Measurements from ENCODE around the gene METTL15.
"Not testable (repeated sequence)": the region's sequence is repeated elsewhere in the genome, so short reads cannot be mapped to it uniquely, and the experiment has no call there.

METTL15 gene

GRCh38 chr11:28132548-28132947, 24.4 kb downstream of the METTL15 start:
- in situ Hi-C loops (cut with MboI; ENCODE audit: low sequenced_read_pairs, unreplicated experiment) = no loop called here
- no peak for DNase-seq (ENCODE audit: low spot score)
- TF ChIP-seq CTCF (IDR thresholded peaks at IDR 0.05; ENCODE audit: borderline replicate concordance, control extremely low read depth, extremely low read depth, insufficient read depth, missing control alignments) = no peak

- in situ Hi-C loops (cut with MboI; ENCODE audit: low sequenced_read_pairs, unreplicated experiment) = no loop called here
- DNase-seq (ENCODE audit: low spot score) = no peak
- no peak for TF ChIP-seq CTCF (IDR thresholded peaks at IDR 0.05; ENCODE audit: borderline replicate concordance, control extremely low read depth, extremely low read depth, insufficient read depth, missing control alignments)
These were observed 25.0 kb downstream of the METTL15 start for GRCh38 chr11:28133146-28133545.

- in situ Hi-C loops (cut with MboI; ENCODE audit: low sequenced_read_pairs, unreplicated experiment); DNase-seq (ENCODE audit: low spot score): not testable (repeated sequence)
These were observed 28.0 kb downstream of the METTL15 start for GRCh38 chr11:28136157-28136556.

- no peak for TF ChIP-seq CTCF (IDR thresholded peaks at IDR 0.05; ENCODE audit: borderline replicate concordance, control extremely low read depth, extremely low read depth, insufficient read depth, missing control alignments)
- DNase-seq (ENCODE audit: low spot score) = no peak
- in situ Hi-C loops (cut with MboI; ENCODE audit: low sequenced_read_pairs, unreplicated experiment) = no loop called here
These were observed 29.2 kb downstream of the METTL15 start for GRCh38 chr11:28137366-28137765.

- in situ Hi-C loops (cut with MboI; ENCODE audit: low sequenced_read_pairs, unreplicated experiment) = no loop called here
- no peak for DNase-seq (ENCODE audit: low spot score)
These were observed 29.6 kb downstream of the METTL15 start for GRCh38 chr11:28137832-28138231.

GRCh38 chr11:28139841-28140415, 31.7 kb downstream of the METTL15 start:
- in situ Hi-C loops (cut with MboI; ENCODE audit: low sequenced_read_pairs, unreplicated experiment) = no loop called here
- no peak for TF ChIP-seq CTCF (IDR thresholded peaks at IDR 0.05; ENCODE audit: borderline replicate concordance, control extremely low read depth, extremely low read depth, insufficient read depth, missing control alignments)
- DNase-seq (ENCODE audit: low spot score) = no peak

More at GRCh38 chr11:28137832-28138231, 29.6 kb downstream of the METTL15 start:
- no peak for TF ChIP-seq CTCF (IDR thresholded peaks at IDR 0.05; ENCODE audit: borderline replicate concordance, control extremely low read depth, extremely low read depth, insufficient read depth, missing control alignments)

GRCh38 chr11:28140689-28141455, 32.7 kb downstream of the METTL15 start:
- in situ Hi-C loops (cut with MboI; ENCODE audit: low sequenced_read_pairs, unreplicated experiment) = no loop called here
- TF ChIP-seq CTCF (IDR thresholded peaks at IDR 0.05; ENCODE audit: borderline replicate concordance, control extremely low read depth, extremely low read depth, insufficient read depth, missing control alignments) = no peak
- DNase-seq (ENCODE audit: low spot score) = no peak
